SK-N-SH (cell line): ENCODE data around the gene TRIP4. TPM values are rescaled to one million over a fixed set of nuclear protein-coding genes. Genes with fewer than 3 reads are reported as not detected.

Experiments
- CTCF ChIA-PET: fragments of 300-600, 350-600 bp; formaldehyde crosslinking; extraction: SDS; loops from one replicate; lab custom pipeline; 2021; lab: Yijun Ruan, JAX
- POLR2A ChIA-PET: fragments of 350-600 bp; sonication (Branson Sonifier 250); formaldehyde crosslinking; extraction: SDS; loops from one replicate; lab custom pipeline; 2020; ENCODE audit warnings: antibody characterized with exemption, inconsistent platforms; lab: Yijun Ruan, JAX
- DNase-seq: peaks from one replicate; pipeline ENCODE4 v3.0.0; 2012
- H2AFZ ChIP-seq: fragments of 200-600 bp; sonication (generic); 2 replicates; pipeline ENCODE4 v1.8.1; 2016; ENCODE audit warnings: antibody characterized with exemption, mild to moderate bottlenecking, low read depth
- H3F3A ChIP-seq: fragments of 200-600 bp; sonication (generic); replicated peaks from 2 replicates; pipeline ENCODE3; 2016; ENCODE audit warnings: antibody characterized with exemption, mild to moderate bottlenecking; ENCODE audit not compliant: insufficient read depth
- H3K27ac ChIP-seq, 2 experiments: fragments of 200-500 bp in 1 of 2; fragments of 200-600 bp in 1 of 2; sonication (Bioruptor generic) in 1 of 2; sonication (generic), shearing (Covaris generic) in 1 of 2; 2 replicates each; pipeline versions ENCODE4 v1.5.1 to v1.6.1; 2014 to 2016; ENCODE audit warnings: low read depth in 2 of 2, inconsistent platforms in 1 of 2, low read length in 1 of 2, mild to moderate bottlenecking in 1 of 2, mixed read lengths in 1 of 2
- H3K27me3 ChIP-seq: fragments of 200-600 bp; sonication (generic), shearing (Covaris generic); 2 replicates; pipeline ENCODE4 v1.6.1; 2016; ENCODE audit warnings: mixed run types; ENCODE audit not compliant: insufficient read depth
- H3K36me3 ChIP-seq, 2 experiments: fragments of 200-500 bp in 1 of 2; fragments of 200-600 bp in 1 of 2; sonication (Bioruptor generic) in 1 of 2; sonication (generic) in 1 of 2; replicated peaks in 1 of 2; 2 replicates each; pipeline versions ENCODE3 to v1.5.1; 2014 to 2016; ENCODE audit warnings: low read length in 1 of 2, mild to moderate bottlenecking in 1 of 2; ENCODE audit not compliant: insufficient read depth in 2 of 2, control insufficient read depth in 1 of 2
- H3K4me1 ChIP-seq, 2 experiments: fragments of 200-500 bp in 1 of 2; fragments of 200-600 bp in 1 of 2; sonication (Bioruptor generic) in 1 of 2; sonication (generic), shearing (Covaris generic) in 1 of 2; 2 replicates each; pipeline versions ENCODE4 v1.5.1 to v1.6.1; 2014 to 2016; ENCODE audit warnings: low read depth in 1 of 2, low read length in 1 of 2, mixed run types in 1 of 2; ENCODE audit not compliant: insufficient read depth in 2 of 2, control insufficient read depth in 1 of 2
- H3K4me2 ChIP-seq: fragments of 200-600 bp; sonication (generic), shearing (Covaris generic); 2 replicates; pipeline ENCODE4 v1.6.1; 2017; ENCODE audit warnings: mixed run types
- H3K4me3 ChIP-seq, 2 experiments: fragments of 200-500 bp in 1 of 2; fragments of 200-600 bp in 1 of 2; sonication (Bioruptor generic) in 1 of 2; sonication (generic), shearing (Covaris generic) in 1 of 2; 2 replicates each; pipeline versions ENCODE4 v1.5.1 to v1.8.1; 2014 to 2016; ENCODE audit warnings: low read depth in 2 of 2, inconsistent platforms in 1 of 2, low read length in 1 of 2, mild to moderate bottlenecking in 1 of 2, mixed read lengths in 1 of 2, moderate library complexity in 1 of 2
- H3K79me2 ChIP-seq: fragments of 200-600 bp; sonication (generic); 2 replicates; pipeline ENCODE4 v1.8.1; 2017; ENCODE audit warnings: mild to moderate bottlenecking; ENCODE audit not compliant: insufficient read depth
- H3K9ac ChIP-seq: fragments of 200-600 bp; sonication (generic); 2 replicates; pipeline ENCODE4 v1.6.1; 2017; ENCODE audit warnings: mixed run types
- H3K9me2 ChIP-seq: fragments of 200-600 bp; sonication (generic); 2 replicates; pipeline ENCODE4 v1.6.1; 2017; ENCODE audit warnings: mixed run types
- H3K9me3 ChIP-seq: fragments of 200-600 bp; sonication (generic); 2 replicates; pipeline ENCODE4 v1.6.1; 2017; ENCODE audit warnings: mixed run types, mild to moderate bottlenecking, moderate library complexity
- H4K20me1 ChIP-seq: fragments of 200-600 bp; sonication (generic); 2 replicates; pipeline ENCODE4 v1.6.1; 2017; ENCODE audit warnings: mild to moderate bottlenecking, mixed run types; ENCODE audit not compliant: insufficient read depth
- CHD2 ChIP-seq: fragments of 150-350 bp; IDR thresholded peaks from 2 replicates; pipeline ENCODE4 v1.6.1; 2018; ENCODE audit warnings: low read length; ENCODE audit not compliant: partially characterized antibody
- CTCF ChIP-seq: fragments of 200-600 bp; sonication (generic); IDR thresholded peaks from 2 replicates; pipeline ENCODE4 v1.6.1; 2017; ENCODE audit warnings: antibody characterized with exemption, mild to moderate bottlenecking, moderate library complexity
- ELF1 ChIP-seq: IDR thresholded peaks from 2 replicates; pipeline ENCODE4 v1.4.0; 2012
- EP300 ChIP-seq, 2 experiments: IDR thresholded peaks; 2 replicates each; pipeline versions ENCODE4 v1.4.0 to v1.6.1; 2012; ENCODE audit warnings: borderline replicate concordance in 1 of 2, low read depth in 1 of 2, low read length in 1 of 2
- EZH2phosphoT487 ChIP-seq: fragments of 200-600 bp; sonication (generic); IDR thresholded peaks from 2 replicates; pipeline ENCODE4 v1.6.1; 2017; ENCODE audit warnings: low read depth, mixed run types, mild to moderate bottlenecking, antibody characterized with exemption, moderate library complexity, borderline replicate concordance
- JUND ChIP-seq: IDR thresholded peaks from 2 replicates; pipeline ENCODE4 v1.4.0; 2012
- MEF2A ChIP-seq: IDR thresholded peaks from 2 replicates; pipeline ENCODE4 v1.4.0; 2012; ENCODE audit warnings: low read depth, borderline replicate concordance
- MXI1 ChIP-seq: IDR thresholded peaks from 2 replicates; pipeline ENCODE4 v1.6.1; 2012; ENCODE audit warnings: mild to moderate bottlenecking, low read depth, low read length, improper control_type of control experiment
- POLR2AphosphoS5 ChIP-seq: IDR thresholded peaks from 2 replicates; pipeline ENCODE4 v1.6.1; 2012; ENCODE audit warnings: low read depth, low read length
- RAD21 ChIP-seq: IDR thresholded peaks from 2 replicates; pipeline ENCODE4 v1.6.1; 2012; ENCODE audit warnings: mild to moderate bottlenecking, low read length
- RCOR1 ChIP-seq: fragments of 150-350 bp; IDR thresholded peaks from 2 replicates; pipeline ENCODE4 v1.6.1; 2017; ENCODE audit warnings: antibody characterized with exemption, low read length
- RFX5 ChIP-seq: IDR thresholded peaks from 2 replicates; pipeline ENCODE4 v1.6.1; 2012; ENCODE audit warnings: mild to moderate bottlenecking, improper control_type of control experiment, low read length
- RXRA ChIP-seq: IDR thresholded peaks from 2 replicates; pipeline ENCODE4 v1.4.0; 2012; ENCODE audit warnings: low read depth, mild to moderate bottlenecking, borderline replicate concordance
- TAF1 ChIP-seq: IDR thresholded peaks from 2 replicates; pipeline ENCODE4 v1.6.1; 2012; ENCODE audit warnings: low read depth, mild to moderate bottlenecking, low read length, moderate library complexity, borderline replicate concordance
- TCF12 ChIP-seq: IDR thresholded peaks from 2 replicates; pipeline ENCODE4 v1.4.0; 2012
- ZBTB33 ChIP-seq: IDR thresholded peaks from 2 replicates; pipeline ENCODE4 v1.4.0; 2012; ENCODE audit warnings: low read depth, borderline replicate concordance
- WGBS: methylation state at CpG from one replicate; pipeline ENCODE4 v1.1.6; 2017; ENCODE audit warnings: low lambda C conversion rate; 5-methylcytosine and 5-hydroxymethylcytosine counted together
- polyA plus RNA-seq, 3 experiments: library from polyadenylated mRNA; depleted of rRNA; stranded (reverse); fragments of >200 nt; gene quantifications; 2 replicates each; pipeline ENCODE4 v1.2.3, GENCODE V29; 2012
- TF ChIP-seq, protein P1 (sequence below): IDR thresholded peaks from 2 replicates; pipeline ENCODE4 v1.4.0; 2012; ENCODE audit warnings: low read depth

Gene TRIP4
- polyA plus RNA-seq, 1 of the 3 experiments (the other 2 are of a cell fraction), result 14.5 TPM

GRCh38 chr15:64422697-64423096 lies 35.1 kb downstream of the TRIP4 start (continued):
- TF ChIP-seq ZBTB33 (no peak), MXI1 (no peak), TCF12 (no peak), MEF2A (no peak), EP300 (IDR thresholded peaks at IDR 0.05; ENCODE audit: borderline replicate concordance in 1 of 2, low read depth in 1 of 2, low read length in 1 of 2) (no peak), RFX5 (no peak)

DNA sequence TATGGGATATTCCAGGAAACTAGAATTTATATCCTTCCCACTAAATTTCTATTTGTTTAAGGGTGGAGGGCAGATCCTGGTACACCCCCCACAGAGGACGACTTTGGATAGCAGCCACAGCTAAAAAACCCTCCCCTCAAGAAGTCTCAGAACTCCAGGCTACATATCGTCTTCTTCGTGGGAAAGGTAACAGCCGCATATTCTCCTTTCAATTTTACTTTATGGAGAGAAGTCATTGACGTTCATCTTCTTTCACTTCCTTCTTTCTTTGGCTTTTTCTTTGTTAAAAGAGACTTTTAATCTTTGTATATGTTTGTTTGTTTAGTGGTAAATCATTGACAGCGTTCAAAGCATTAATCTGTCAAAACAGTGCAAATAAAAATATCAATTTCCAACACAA lies 36.3 kb downstream of the TRIP4 start:
- DNase-seq, result no peak
- POLR2A ChIA-PET, result no interaction called here
- Histone ChIP-seq H3K27ac (no peak overlapping the region), H3K4me3 (no peak overlapping the region), H2AFZ (no peak overlapping the region), H3K9ac (no peak overlapping the region), H3K9me2 (no peaks in the 10 kb centered on the region), H3K79me2 (no peaks in the 10 kb centered on the region), H3F3A (peaks cover 15% of the 10 kb centered on the region), H3K4me2 (no peak overlapping the region), H3K36me3 (peaks cover 30 to 57% of the 10 kb centered on the region in 2 experiments), H3K9me3 (no peaks in the 10 kb centered on the region), H3K4me1 (no peaks in the 10 kb centered on the region), H4K20me1 (no peaks in the 10 kb centered on the region), H3K27me3 (no peaks in the 10 kb centered on the region)
- 89% methylated on average over 6 of the region's 6 CpGs for WGBS
- CTCF ChIA-PET, result interaction anchor here (5.4 kb wide), 1 partner anchor 257 kb away, joined by 24 read pairs; no protein-coding TSS in a partner anchor
- TF ChIP-seq RAD21, result no peak
- TF ChIP-seq, protein P1, sequence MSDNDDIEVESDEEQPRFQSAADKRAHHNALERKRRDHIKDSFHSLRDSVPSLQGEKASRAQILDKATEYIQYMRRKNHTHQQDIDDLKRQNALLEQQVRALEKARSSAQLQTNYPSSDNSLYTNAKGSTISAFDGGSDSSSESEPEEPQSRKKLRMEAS, result no peak

- H3K9me2 ChIP-seq, result no peaks in the 10 kb centered on the region
- H3K4me1 ChIP-seq, result peaks cover 0 to 11% of the 10 kb centered on the region in 2 experiments; a peak in 1 of 4 replicates
- no peaks in the 10 kb centered on the region for H3K9me3 ChIP-seq
- peaks cover 27% of the 10 kb centered on the region for H3F3A ChIP-seq
- no peaks in the 10 kb centered on the region for H3K79me2 ChIP-seq
- no peaks in the 10 kb centered on the region for H4K20me1 ChIP-seq
- TF ChIP-seq JUND (no peak), POLR2AphosphoS5 (no peak), CTCF (no peak), TCF12 (no peak), ELF1 (no peak), RXRA (no peak), TAF1 (no peak), RCOR1 (no peak), EZH2phosphoT487 (no peak), CHD2 (no peak)
- no peak overlapping the region for H3K9ac ChIP-seq
- no peak overlapping the region for H3K4me3 ChIP-seq
- CTCF ChIA-PET, result interaction anchor here (1.1 to 5.4 kb wide), 2 partner anchors 256 to 261 kb away, joined by 3 to 24 read pairs; no protein-coding TSS in a partner anchor
- H3K4me2 ChIP-seq, result no peak overlapping the region
- peaks cover 29 to 58% of the 10 kb centered on the region in 2 experiments for H3K36me3 ChIP-seq
- WGBS, result 83% methylated on average over 3 of the region's 3 CpGs
- POLR2A ChIA-PET, result no interaction called here
- no peaks in the 10 kb centered on the region for H3K27me3 ChIP-seq
- no peak overlapping the region for H3K27ac ChIP-seq
- DNase-seq, result no peak
- no peak overlapping the region for H2AFZ ChIP-seq
Measured at GRCh38 chr15:64425221-64425620, 37.6 kb downstream of the TRIP4 start.
